Measurements from ENCODE around the gene TEX261.
"Not testable (repeated sequence)": the region's sequence is repeated elsewhere in the genome, so short reads cannot be mapped to it uniquely, and the experiment has no call there.

TEX261 gene

DNA sequence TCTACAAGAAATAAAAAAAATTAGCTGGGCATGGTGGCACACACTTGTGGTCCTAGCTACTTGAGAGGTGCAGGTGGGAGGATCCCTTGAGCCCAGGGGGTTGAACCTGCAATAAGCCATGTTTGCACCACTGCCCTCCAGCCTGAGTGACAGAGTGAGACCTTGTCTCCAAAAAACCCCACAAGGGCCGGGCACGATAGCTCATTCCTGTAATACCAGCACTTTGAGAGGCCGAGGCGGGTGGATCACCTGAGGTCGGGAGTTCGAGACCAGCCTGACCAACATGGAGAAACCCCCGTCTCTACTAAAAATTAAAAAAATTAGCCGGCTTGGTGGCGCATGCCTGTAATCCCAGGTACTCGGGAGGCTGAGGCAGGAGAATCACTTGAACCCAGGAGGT, 5.3 kb upstream of the TEX261 start:
- not testable (repeated sequence) for DNase-seq

DNA sequence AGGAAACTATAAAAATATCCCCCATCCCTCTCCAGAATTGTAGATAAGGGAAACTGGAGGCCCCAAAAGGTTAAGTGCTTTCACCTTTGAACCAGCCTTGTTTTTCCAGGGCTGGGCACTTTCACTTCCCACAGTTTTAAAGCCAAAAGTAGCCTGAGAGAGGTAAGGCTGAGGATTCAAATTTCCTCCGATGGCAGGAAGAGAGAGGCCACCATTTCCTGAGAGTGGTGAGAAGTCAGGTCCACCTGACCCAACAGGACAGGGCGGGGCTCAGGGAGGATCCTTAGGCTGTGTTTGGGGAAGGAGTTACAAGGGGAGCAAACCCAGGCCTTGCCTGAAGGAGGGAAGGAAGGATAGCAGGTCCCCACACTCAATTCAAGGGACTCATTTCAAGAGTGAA, 4.7 kb upstream of the TEX261 start:
- DNase-seq = no peak

DNA sequence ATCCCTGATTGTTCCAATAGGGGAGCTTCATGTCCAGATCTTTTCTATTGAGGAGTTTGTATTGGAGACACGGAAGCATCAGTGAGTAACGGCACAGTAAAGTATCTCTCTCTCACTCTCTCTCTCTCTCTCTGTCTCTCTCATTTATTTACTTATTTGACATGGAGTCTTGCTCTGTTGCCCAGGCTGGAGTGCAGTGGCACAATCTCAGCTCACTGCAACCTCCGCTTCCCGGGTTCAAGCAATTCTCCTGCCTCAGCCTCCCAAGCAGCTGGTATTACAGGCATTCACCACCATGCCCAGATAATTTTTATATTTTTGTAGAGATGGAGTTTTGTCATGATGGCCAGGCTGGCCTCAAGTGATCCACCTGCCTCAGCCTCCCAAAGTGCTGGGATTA, 4.2 kb upstream of the TEX261 start:
- DNase-seq = not testable (repeated sequence)

DNA sequence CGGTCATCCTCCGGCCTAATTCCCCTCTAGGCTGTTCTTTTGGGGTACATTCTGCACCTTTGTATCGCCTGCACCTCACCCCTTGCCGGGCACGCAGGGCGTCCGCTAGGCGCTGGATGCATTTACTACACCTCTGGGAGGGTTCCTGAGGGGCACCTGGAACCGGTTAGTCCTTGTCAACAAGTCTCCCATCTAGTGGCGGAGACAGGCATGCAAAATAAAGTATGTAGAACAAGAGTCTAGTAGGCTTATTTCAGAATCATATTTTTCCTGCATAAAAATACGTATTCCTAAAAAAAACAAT, 705 bp upstream of the TEX261 start:
- peak; percentile 65 for DNase-seq

DNA sequence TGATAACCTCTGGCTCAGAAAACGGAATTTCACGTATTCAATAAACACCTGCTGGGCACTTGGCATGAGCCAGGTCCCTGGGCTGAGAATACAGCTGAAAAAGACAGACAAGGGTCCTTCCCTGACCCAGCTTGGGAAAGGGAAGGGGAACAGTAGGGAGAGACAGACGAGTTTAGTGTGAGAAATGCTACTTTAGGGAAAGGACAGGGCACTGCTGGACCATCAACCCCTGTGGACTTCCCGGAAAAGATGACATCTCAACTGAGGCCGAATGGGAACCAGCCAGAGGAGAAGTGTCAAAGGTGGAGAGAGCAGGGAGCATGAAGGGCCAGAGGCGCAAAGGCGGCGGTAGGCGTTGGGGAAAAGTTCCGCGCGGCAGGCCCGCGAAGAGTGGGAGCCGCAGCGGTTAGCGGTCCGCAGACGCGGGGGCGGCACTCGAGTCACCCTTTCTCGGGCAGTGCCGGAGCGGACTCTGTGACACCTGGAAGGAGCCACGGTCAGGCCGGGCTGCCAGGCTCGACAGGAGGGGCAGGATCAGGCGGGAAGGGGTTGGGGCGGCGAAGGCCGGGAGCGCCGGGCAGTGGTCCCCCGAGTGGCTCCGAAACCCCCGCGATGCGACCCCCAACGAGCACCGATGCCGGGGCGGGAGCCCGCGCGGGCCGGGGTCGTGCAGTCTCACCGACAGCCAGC, 519 bp downstream of the TEX261 start:
- DNase-seq = no peak

DNA sequence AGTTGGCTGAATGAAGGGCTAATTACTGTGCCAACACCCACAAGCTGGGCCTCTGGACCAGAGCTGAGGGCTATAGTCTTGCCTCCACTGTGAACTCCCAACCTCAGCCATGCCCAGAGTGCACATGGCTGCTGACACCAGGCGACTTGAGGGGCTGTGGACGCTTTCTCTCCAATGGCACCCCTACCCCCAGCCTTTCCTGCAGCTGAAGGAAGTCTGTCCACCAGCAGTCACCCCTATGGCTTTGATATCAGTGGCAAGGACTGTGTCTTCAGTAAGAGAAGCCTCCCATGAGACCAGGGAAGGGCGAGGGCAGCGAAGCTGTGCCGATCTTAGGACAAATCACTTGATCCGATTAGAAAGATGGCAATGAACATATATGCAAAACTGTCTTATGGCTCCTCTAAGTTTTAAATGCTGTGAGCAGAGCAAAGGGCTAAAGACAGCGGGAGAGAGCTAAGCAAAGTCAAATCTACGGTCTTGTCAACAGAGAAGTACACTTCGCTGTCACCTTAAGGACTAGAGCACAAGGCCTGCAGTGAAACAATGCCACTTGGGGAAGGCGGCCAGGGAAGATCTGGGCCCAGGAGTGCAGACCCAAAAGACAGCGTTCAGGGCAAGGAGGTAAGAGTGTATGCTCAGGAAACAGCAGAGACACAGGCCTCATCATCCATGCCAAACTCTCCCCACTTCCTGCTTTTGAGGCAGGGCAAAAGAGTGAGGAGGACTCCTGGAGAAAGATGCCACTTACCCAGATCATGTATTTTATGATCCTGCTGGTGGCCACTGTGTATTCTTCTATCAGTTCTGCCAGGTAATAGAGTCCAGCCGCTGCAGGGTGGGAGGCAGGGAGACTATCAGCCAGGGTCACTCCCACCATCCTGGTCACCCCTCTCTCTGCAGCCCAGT, 1.5 kb downstream of the TEX261 start:
- DNase-seq = no peak

DNA sequence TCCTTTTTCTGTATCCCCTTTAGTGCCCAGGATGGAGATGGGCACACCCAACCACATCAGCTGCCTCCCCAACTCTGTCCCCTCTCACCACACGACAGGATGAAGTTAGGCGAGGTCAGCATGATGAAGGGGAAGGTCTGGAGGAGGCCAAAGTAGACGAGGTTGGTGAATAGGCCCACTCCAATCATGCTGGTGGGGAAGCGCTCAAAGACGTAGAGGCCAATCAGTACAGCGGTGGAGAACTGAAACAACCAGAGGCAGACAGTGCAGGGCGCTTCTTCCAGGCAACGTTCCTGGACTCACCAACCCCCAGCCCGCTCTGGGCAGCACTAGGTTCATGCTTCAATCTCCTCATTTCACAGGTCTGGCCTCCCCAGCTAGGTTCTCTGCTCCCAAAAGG, 2.9 kb downstream of the TEX261 start:
- DNase-seq = no peak

DNA sequence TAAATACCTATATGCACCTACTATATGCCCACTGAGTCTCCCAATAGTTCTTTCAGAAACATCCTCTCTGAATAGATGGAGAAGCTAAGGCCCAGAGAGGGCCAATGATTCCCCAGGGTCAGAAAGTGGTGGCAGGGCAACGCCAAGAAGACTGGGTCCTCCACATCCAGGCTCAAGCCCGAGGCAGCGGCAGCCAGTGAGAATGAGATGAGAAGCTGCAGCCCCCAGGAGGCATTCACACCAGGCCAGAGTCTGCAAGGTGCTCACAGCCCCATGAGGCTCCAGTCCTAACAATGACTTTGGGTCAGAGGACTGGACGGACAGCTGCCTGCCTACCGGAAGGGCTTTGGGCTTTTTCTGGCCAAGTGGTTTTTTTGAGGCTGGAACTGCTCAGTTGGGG, 3.5 kb downstream of the TEX261 start:
- no peak for DNase-seq

DNA sequence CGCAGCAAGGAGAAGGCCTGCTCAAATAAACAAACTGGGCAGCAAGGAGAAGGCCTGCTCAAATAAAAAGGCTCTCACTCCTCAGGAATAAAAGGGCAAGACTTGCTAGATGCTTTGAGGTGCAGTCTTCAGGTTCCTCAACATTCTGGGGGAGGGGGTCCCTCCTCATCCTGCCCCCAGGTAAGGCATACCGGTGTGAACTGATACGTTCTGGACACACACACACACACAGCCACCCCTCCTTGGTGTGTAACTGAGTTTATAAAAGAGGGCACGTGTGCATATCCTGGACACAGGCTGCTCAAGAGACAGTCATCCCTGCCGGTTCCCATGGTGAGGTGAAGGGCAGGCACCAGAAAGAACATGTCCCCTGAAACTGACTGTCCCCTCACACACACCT, 4.5 kb downstream of the TEX261 start:
- DNase-seq = no peak

DNA sequence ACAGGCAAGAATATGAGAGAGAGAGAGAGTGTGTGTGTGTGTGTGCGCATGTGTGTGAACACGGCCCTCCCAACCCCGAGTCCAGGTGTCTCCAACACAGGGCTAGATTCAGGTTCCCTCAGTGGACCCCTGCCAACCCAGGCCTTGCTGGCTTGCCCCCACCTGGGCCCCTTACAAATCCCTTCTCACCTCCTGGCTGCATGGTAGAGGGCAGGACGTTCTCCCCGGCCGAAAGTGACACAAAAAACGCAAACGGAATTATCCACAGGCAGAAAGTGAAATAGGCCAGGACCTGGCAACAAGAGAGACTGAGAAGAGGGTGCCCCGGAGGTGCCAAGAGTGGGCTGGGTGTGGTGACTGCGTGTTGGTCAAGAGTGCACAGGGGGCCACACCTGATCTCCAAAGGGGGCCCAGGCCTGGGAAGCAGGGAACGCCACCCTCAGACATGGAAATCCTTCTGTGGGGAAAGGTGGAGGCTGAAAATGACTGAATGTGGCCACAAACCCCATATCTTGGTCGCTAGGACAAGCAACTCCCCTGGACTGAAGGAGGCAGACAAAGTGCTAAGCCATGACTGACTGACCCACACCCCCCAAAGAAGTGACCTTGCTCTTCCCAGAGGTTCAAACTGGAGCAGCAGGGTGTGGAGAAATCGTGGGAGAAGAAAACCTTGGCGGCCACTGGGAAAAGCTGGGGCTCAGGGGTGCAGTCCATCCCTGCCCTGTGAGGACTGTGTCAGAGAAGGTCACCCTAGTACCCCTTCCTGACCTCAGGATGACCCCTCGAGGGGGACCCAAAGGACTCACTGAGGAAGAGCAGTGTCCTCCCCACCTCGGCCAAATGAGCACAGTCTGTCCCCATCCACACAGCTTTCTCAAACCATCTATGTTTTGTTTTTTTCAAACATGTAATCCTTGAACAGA, 5.7 kb downstream of the TEX261 start:
- no peak for DNase-seq

DNA sequence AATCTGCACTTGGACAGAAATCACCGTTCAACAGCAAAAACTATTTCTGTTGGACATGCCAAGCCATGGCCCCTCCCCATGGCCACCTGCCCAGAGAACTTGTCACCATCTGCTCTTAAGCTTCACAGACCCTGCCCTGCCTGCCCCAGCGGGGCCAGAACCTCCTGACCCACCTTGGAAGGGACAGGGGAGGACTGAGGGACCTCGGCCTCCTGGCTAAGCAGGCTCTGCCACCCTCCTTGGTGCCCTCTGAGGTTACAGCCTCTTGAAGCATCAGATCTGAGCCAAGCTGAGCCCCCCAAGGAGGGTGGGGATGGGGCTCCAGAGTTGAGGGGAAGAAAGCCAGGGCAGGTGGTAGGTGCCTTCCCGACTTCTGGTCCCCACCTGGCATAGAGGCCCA, 6.5 kb downstream of the TEX261 start:
- DNase-seq = no peak

DNA sequence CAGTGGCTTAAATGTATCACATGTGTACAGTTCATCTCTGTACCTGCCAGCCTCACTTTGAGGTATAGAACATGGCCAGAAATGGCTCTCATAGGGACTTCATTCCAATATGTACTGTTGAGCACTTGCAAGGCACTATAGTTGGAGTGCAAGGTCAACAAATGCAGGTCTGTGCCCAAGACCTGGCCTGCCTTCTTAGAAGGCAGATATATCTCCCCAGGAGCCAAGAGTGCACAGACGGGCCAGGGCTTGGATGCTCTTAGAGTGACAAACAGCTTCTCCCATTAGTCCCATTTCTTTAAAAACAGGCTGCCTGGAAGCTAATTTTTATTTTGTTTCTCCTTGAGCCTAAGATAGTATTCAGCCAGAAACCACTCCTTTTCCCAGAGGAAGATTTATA, 7.3 kb downstream of the TEX261 start:
- no peak for DNase-seq

DNA sequence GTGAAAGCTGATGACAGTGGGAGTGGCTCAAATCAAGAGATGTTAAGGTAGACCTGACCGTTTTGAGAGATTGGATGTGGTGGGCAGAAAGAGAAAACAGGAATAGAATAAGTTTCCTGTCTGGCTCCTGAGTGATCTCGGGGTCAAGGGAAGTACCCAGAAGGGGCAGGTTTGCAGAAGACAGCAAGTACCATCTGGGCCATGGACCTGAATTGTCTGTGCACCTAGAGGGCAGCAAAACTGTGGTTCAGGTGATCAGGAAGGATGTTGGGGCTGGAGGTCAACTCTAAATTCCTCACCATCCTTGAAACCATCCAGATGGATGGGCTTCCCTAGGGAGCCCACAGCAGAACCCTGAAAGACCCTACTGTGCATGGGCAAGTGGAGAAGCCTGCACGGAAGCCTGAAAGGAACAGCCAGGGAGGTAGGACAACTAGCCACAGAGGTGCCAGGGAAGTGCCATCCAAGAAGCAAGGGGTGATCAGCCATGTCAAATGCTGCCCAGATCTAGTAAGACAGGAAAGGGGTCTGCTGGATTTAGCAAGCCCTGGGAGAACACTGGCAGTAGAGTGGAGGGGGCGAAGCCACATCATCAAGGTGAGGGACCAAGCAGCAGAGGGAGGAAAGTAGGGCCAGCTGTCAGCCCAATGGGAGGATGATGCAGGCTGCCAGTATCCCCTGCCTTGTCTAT, 8.0 kb downstream of the TEX261 start:
- DNase-seq = no peak

DNA sequence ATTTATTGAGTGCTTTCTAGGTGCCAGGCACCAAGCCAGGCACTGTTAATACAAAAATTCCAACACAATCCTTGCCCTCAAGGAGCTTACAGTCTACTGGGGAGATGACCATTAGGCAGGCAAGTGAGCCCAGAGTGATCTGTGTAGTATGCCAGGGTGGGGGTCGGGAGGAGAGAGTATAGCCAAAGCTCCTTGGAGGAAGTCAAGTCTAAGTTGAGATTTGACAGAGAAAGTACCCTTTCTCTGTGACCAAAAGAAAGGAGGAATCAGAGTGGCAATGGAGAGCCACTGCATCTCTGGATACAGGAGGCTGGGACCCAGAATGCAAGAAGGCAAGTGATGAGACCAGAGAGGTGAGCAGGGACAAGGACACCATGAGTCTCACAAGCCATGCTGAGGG, 8.7 kb downstream of the TEX261 start:
- DNase-seq = no peak

DNA sequence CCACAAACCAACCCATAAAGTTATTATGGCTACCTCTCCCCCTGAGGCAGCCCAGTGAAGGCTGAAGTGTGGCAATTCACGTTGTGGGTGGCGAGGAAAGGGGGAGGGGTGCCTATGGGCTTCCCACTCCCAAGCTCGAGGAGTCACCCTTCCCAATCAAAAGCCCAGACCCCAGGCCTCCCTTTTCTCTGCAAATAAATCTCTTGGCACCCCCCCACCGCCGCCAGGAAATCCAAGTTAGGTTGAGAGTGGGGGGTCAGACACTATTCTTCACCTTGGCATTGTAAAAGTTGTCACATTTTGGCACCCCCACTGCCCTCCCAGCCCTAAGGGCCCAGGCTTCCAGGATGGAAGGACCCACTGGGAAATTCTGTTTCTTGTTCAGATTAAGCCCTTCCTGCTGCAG, 9.4 kb downstream of the TEX261 start:
- no peak for DNase-seq

DNA sequence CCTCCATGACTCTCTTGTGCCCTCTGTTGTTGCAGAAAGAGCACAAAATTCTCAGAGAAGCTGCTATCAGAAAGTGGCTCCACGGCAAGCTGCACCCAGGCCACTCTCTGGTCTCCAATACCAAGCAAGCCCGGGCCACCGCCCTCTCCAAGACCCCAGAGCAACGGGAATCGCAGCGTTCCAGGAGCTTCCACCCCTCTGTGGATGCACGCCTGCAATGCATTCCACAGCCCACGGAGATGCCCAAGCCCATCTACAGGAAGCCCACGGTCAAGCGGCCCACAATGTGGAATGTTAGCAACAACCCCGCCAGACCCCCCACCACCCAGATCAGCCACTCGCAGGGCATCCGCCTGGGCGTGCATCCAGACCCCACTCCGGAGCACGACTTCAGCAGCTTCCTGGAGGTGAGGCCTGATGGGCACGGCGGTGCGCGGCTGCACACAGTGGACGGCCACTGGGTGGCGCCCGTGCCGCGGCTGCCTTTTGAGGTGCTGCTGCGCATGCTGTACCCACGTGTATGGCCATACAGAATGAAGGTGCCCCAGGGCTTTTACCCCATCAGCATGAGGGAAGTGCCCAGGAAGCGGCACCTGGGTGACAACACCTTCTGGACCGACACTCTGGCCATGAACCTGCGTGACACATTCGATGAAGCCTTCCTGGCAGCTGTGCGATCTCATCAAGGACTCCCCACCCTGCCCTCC, 9.9 kb downstream of the TEX261 start:
- DNase-seq = peak; percentile 92

DNA sequence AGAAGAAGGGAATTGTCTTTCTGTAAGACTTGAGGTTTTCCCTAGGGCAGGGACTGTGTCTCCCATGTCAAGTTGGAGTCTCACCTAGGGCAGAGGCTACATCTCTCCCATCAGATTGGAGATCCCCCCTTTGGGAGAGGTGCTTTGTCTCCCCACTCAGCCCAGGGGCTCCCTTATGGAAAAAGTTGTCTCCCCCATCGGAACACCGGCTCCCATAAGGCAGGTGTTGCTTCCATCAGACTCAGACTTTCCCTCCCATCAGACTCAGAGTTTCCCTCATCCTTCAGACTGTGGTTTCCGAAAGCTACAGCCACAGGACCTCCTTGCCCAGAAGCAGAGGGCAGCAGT, 10.5 kb downstream of the TEX261 start:
- DNase-seq = no peak

DNA sequence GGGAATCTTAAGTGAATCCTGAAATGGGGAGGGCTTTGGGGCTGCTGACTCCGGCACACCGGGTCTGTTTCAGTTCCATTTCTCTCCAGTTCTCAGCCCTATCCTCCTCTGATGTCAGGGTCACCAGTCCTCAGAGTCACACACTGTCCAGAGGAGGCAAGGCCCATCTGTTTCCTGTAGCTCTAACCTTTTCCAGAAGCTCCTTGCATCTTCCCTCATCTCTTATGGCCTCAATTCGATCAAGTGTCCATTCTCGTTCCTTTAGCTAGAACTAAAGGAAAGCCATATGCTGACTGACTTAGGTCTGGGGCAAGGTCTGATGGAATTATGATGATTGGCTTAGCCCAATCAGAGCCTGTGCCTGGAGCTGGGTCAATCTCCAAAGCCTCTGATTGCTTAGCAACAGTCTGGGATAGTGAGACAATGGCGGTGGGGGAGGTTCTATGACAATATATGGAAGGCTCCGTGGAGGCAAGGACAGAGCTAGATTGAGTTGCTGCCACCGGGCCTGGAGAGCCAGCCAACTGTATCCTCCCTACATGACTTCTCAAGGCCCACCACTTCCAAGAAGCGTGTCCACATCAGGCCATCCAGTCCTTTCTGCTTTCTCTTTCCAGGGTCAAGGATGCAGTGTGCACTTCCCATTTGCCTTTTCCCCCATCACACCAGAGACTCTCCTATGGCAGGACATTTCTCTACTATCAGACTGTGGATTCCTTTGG, 11.0 kb downstream of the TEX261 start:
- DNase-seq = no peak

DNA sequence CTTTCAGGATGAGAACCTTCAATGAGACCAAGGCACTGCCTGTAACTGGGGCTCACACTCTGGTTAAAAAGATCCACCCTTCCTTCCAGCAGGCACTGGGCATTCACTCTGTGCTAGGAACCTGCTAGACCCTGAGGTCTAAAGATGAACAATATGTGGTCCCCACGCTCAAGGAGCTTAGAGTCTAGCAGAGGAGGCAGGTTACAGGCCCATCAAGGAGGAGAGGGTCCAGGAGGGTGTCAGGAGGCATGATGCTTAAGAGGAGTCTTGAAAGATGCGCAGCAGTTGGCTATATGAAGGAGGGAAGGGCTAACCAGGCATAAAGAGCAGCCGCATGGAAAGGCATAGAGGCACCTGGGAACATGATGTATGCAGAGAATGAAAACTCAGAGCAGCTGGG, 11.7 kb downstream of the TEX261 start:
- DNase-seq = no peak

DNA sequence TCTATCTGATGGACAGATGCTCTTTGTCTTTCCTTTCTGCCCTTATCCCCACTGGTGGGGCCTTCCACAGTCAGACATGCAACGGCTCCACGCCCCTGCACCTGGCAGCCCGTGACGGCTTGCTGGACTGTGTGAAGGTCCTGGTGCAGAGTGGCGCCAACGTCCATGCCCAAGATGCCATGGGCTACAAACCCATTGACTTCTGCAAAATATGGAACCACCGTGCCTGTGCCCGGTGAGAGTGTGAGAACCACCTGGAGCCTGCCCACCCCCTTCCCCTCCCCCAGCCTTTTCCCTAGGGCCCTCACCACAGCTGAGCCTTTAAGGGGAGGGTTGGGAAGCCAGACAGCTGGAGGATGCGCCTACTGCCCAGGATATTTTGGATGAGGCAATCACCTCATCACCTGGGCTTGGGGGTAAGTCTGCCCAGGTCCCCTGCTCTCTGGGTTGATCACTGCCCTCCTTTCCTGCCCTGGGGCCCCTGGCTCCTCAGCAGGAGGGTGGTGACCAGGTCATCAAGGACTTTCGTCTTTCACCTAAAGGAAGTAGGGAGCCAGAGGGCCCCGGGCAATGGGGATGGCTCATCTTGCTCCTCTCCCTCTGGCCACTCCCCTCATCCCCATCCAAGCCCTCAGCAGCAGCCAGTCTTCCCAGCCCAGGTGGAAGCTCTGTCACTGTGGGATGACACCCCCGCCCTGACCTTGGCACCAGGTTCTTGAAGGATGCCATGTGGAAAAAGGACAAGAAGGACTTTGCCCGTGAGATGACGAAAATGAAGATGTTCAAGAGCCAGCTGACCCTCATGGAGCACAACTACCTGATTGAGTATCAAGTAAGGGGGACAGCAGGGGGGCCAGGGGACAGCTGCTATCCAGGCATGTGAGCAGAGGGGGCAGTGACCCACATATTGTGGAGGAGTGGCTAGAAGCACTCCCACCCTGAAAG, 12.5 kb downstream of the TEX261 start:
- DNase-seq = no peak

DNA sequence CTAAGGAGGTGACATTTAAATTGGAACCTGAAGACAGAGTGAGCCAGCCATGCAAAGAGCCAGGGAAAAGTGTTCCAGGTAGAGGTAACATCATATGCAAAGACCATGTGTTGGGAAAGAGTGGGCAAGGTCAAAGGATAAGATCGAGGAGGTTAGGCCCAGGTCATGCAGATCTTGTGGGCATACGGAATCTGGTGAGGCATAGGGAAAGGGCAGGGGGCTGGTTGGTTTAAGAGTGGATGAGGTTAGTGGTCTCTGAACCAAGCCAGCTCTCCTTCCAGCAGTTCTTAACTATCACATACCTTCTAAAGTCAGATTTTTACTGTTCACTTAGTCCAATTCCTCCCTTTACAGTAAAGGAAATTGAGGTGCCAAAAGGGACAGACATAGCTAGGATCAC, 13.3 kb downstream of the TEX261 start:
- DNase-seq = no peak
